HepG2 (cell line): ENCODE measurements around the gene SNAPIN. TPM values are rescaled to one million over a fixed set of nuclear protein-coding genes. Genes with fewer than 3 reads are reported as not detected.

Source experiments
- BCLAF1 ChIP-seq: fragments of 450-650 bp; IDR thresholded peaks from 2 replicates; pipeline ENCODE4 v1.6.1; 2017; ENCODE audit warnings: mild to moderate bottlenecking
- ETV6 ChIP-seq: sonication (generic); formaldehyde crosslinking; conservative IDR thresholded peaks from 2 replicates; pipeline ENCODE4 v1.4.0; 2020; ENCODE audit warnings: missing genetic modification reagents
- FOXC1 ChIP-seq: sonication (generic); formaldehyde crosslinking; IDR thresholded peaks from 2 replicates; pipeline ENCODE4 v1.8.0; 2022; ENCODE audit warnings: mild to moderate bottlenecking, missing genetic modification reagents, borderline replicate concordance
- HNF1A ChIP-seq, 2 experiments: sonication (generic) in 1 of 2; formaldehyde crosslinking in 1 of 2; IDR thresholded peaks; 2 replicates each; pipeline versions ENCODE4 v1.4.0 to v1.6.1; 2016 to 2020; ENCODE audit warnings: borderline replicate concordance in 1 of 2, low read depth in 1 of 2, mild to moderate bottlenecking in 1 of 2, missing genetic modification reagents in 1 of 2
- LCORL ChIP-seq, 2 experiments: fragments of 450-650 bp in 1 of 2; sonication (generic) in 1 of 2; formaldehyde crosslinking in 1 of 2; IDR thresholded peaks; 2 replicates each; pipeline versions ENCODE4 v1.5.0 to v1.6.1; 2017 to 2020; ENCODE audit warnings: antibody characterized with exemption in 1 of 2, missing genetic modification reagents in 1 of 2
- ZBTB40 ChIP-seq, 2 experiments: fragments of 450-650 bp in 1 of 2; sonication (generic) in 1 of 2; formaldehyde crosslinking in 1 of 2; IDR thresholded peaks; 2 replicates each; pipeline versions ENCODE4 v1.6.1 to v1.8.0; 2016 to 2022; ENCODE audit warnings: antibody characterized with exemption in 1 of 2, mild to moderate bottlenecking in 1 of 2, missing genetic modification reagents in 1 of 2
- ZFP36L1 ChIP-seq: sonication (generic); formaldehyde crosslinking; IDR thresholded peaks from 2 replicates; pipeline ENCODE4 v1.8.0; 2022; ENCODE audit warnings: mild to moderate bottlenecking, missing genetic modification reagents, moderate library complexity
- ZNF878 ChIP-seq: sonication (generic); formaldehyde crosslinking; IDR thresholded peaks from 2 replicates; pipeline ENCODE4 v1.8.1; 2023; ENCODE audit warnings: mild to moderate bottlenecking, missing genetic modification reagents, moderate library complexity
- ZSCAN21 ChIP-seq: sonication (generic); formaldehyde crosslinking; IDR thresholded peaks from 2 replicates; pipeline ENCODE4 v1.8.0; 2022; ENCODE audit warnings: mild to moderate bottlenecking, missing genetic modification reagents, moderate library complexity, borderline replicate concordance
- polyA plus RNA-seq, 8 experiments: library from polyadenylated mRNA; depleted of rRNA in 3 of 8; stranded (reverse) in 7 of 8; unstranded in 1 of 8; fragments of >200 nt; fragmentation: Illumina TruSeq in 4 of 8; extraction: Trizol in 4 of 8; gene quantifications; 2 replicates each; pipeline versions ENCODE4 v1.2.1 to v1.2.3, GENCODE V29; 2011 to 2016; ENCODE audit warnings: low read depth in 4 of 8, missing spikeins in 1 of 8, mixed read lengths in 1 of 8; ENCODE audit not compliant: insufficient read depth in 1 of 8
- total RNA-seq, 5 experiments: library from RNA; depleted of rRNA; stranded (reverse); fragments of >200 nt; fragmentation: Illumina TruSeq; extraction: Trizol; gene quantifications; 2 replicates each; pipeline ENCODE4 v1.2.3, GENCODE V29; 2016; ENCODE audit warnings: low read depth in 1 of 5

SNAPIN gene
- total and polyA plus RNA-seq, 2 of the 13 experiments (the other 11 are each of a cell fraction or from before 2014, with no cell fraction given), result 23.9 to 25.7 TPM

GRCh38 chr1:153633754-153634665, 24.5 kb upstream of the SNAPIN start, which contains the start of gene CHTOP (continued):
- TF ChIP-seq ZBTB40 (IDR thresholded peaks at IDR 0.05) (no peak), ZBTB40 (CRISPR knock-in tag; IDR thresholded peaks at IDR 0.05) (peak; percentile 83), ZSCAN21 (peak; percentile 42; the same call in 1 of the 2 replicates), ZFP36L1 (CRISPR knock-in tag) (no peak), ZNF878 (CRISPR knock-in tag) (peak; percentile 93), FOXC1 (CRISPR knock-in tag) (peak; percentile 88; the same call in 1 of the 2 replicates), LCORL (IDR thresholded peaks at IDR 0.05) (no peak), LCORL (CRISPR knock-in tag; IDR thresholded peaks at IDR 0.05) (peak; percentile 83), ETV6 (CRISPR knock-in tag) (0 out of 2 replicates have a peak, but pooled peaks have one; percentile 84), HNF1A (IDR thresholded peaks at IDR 0.05; ENCODE audit: low read depth) (no peak), HNF1A (CRISPR knock-in tag; IDR thresholded peaks at IDR 0.05; ENCODE audit: borderline replicate concordance) (peak; percentile 71; the same call in 1 of the 2 replicates), BCLAF1 (no peak)
